ENCODE data around the gene ARAP3.
"Not testable (repeated sequence)": the region's sequence is repeated elsewhere in the genome, so short reads cannot be mapped to it uniquely, and the experiment has no call there.

Gene ARAP3

DNA sequence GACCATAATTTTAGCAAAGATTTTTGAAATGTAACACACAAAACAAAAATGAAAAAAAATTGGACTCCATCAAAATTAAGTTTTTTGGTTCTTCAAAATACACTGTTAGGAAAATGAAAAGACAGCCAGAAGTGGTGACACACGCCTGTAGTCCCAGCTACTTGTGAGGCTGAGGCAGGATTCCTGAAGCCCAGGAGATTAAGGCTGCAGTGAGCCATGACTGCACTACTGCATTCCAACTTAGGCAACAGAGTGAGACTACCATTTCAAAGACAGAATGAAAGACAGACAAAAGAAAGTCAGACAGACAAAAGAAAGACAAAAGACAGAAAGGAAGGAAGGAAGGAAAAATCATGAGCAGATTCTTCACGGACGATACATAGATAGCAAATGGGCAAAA, 70.7 kb downstream of the ARAP3 start:
- DNase-seq, result no peak

GRCh38 chr5:141609921-141610320, 72.1 kb downstream of the ARAP3 start:
- not testable (repeated sequence) for DNase-seq

- no peak for DNase-seq
Observed at GRCh38 chr5:141609044-141609443, 73.0 kb downstream of the ARAP3 start.

- no peak for DNase-seq
Observed at GRCh38 chr5:141608557-141608956, 73.5 kb downstream of the ARAP3 start.

DNA sequence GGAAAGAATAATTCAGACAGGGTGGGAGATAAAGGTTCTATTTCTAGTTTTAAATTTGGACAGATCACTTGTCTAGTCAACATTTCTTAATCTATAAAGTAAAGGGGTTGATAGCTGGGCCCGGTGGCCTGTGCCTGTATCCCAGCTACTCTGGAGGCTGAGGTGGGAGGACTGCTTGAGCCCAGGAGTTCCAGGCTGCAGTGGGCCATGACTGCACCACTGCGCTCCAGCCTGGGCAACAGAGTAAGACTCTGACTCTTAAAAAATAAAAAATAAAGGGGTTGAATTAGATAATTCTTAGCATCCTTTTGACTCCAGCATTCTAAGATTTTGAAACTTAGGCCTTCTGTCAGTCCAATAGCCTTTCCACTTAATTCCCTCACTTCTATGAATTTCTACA, 74.0 kb downstream of the ARAP3 start:
- DNase-seq, result no peak

DNA sequence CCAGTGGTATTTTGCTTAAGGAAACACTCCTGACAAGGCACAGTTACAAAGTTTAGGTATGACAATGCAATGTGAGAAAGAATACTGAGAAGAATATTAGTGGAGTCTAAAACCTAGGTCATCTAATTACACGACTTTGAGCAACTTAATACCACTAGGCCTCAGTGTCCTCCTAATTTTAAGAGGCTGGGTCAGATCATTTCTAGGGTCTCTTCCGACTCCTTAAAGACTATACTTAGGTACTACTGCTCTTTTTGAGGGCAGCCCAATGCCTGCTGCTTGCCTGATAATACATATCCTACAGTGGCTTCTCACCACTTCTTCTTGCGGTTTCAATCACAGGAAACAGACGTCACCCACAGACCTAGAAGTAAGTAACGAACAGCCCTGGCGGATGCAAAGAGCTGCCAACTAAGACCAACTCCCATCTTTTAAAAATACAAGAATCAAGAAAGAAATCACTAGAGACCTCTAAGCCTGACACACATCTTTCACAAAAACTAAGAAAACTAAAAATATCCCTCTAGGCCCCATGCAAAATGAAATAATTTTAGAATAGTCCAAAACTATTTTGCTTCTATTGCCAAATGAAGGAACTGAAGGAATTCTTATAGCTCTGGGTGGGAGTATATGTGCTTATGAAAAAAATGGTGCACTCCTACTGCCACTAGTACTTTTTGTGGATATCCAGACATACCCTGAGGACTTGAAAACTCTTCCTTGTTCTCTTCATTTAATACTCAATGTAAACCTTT, 76.3 kb downstream of the ARAP3 start:
- DNase-seq, result no peak

DNA sequence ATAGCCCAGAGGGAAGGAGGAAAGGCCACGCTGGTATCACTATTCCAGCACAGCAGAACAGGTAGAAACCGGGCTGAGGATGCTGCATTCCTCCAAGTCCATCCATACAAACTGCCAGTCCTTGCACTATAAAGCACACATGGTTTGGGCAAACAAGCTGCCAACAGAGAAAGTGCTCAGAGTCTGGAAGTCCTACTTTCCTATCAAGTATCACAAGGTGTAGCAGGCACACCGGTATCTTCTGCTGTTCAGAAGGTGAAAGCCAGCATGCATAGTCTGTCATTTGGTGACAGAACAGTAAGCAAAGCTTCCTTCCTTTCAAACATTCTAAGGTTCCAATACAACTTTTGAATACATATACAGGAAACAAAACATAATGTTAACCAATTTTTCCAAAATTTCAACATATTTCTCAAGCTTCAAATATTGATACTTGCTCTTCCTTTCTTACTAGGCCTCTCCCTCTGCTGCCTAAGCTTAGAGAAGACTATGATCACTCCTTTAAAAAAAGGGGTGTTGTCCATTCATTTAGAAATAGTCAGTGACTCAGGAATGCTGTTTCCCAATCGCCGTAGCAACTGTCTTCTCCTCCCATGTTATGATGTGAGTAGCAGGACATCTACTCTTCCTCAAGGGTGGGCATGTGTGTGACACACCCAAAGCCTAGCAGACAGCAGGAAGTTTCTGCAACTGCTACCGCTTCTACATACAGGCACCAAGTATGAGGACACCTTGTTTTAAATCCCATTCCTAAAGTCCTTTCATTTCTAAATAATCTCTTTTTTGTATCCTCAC, 77.9 kb downstream of the ARAP3 start:
- DNase-seq, result no peak

Measured in NCI-H446 treated with DMSO at 0.1 percent for 48 hours (cell line).